PFSK-1 (cell line): Measurements from ENCODE around the gene TBC1D8.

ENCODE experiments used
- POLR2AphosphoS5 ChIP-seq: IDR thresholded peaks from 2 replicates; pipeline ENCODE4 v1.6.1; 2012; ENCODE audit warnings: low read depth, mild to moderate bottlenecking, control low read depth, low read length, moderate library complexity
- SIN3A ChIP-seq: IDR thresholded peaks from 2 replicates; pipeline ENCODE4 v1.6.1; 2012; ENCODE audit warnings: mild to moderate bottlenecking, low read length, moderate library complexity, borderline replicate concordance; ENCODE audit not compliant: insufficient read depth

- TF ChIP-seq SIN3A (no peak), POLR2AphosphoS5 (no peak)
These were observed 120.2 kb downstream of the TBC1D8 start for GRCh38 chr2:101030866-101031554.
